GM10847 (cell line): Measurements from ENCODE around the gene C1orf185.

Experiments used
- POLR2A ChIP-seq: IDR thresholded peaks from 2 replicates; pipeline ENCODE4 v1.6.1; 2011; ENCODE audit not compliant: insufficient read length; ENCODE audit errors: extremely low read depth

Gene C1orf185

DNA sequence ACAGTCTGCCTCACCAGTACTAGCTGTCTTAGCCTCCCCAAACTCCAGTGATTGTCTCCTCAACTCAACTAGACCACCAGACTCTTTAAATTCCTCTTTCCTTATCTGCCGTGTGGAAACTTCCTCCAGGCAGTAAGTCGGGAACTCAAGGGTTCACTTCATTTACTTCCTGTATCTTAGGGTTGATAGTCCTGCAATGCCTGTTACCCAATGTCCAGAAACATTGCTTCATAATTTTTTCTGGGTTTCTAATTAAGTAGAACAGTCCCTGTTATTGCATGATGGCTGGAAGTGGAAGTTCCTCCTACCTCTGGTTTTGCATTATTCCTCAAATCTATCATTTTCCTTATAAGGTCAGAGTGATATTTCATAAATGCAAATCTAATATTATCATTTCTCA is 73.2 kb downstream of the C1orf185 start:
- TF ChIP-seq POLR2A: no peak

DNA sequence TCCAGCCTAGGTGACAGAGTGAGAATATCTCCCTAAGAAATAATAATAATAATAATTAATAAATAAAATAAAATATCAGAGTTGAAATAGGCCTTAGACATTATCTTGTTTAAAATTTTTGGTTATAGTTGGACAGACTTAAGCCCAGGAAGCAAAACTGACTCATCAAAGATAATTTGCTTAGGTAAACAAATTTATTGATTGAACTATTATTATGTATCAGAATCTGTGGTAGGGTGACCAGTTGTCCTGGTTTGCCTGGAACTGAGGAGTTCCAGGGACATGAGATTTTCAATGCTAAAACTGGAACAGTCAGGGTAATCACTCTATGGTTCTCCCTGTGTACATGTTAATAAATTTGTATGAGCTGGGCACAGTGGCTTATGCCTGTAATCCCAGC is 86.2 kb downstream of the C1orf185 start:
- TF ChIP-seq POLR2A: no peak

DNA sequence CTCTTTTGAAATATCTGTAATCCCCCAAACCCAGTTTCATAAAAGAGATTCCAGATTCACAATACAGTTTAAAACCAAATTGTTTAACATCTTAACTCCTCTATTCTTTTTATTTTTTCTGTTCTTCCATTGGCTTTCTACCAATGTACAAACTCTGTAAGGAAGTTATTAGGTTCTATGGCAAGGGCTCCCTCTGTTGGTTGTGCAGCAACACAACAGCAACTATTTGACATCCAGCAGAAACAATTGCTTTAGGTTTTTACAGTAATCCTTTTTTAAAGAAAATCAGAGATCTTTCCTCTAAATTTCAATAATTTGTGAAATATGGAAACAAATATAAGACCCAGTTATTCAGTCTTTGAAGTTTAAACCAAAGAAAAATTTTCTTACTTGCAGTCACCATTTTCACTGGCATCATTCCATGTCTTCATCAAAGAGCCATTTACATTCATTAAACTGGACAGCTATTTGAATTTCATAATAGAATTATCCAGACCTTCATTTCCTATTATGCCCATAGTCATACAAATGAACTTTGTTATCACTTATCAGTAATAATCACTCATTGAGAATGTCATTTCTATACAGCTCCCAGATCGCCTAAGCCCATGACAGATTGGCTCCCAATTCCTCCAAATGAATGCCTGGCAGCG is 87.5 kb downstream of the C1orf185 start:
- no peak for TF ChIP-seq POLR2A

DNA sequence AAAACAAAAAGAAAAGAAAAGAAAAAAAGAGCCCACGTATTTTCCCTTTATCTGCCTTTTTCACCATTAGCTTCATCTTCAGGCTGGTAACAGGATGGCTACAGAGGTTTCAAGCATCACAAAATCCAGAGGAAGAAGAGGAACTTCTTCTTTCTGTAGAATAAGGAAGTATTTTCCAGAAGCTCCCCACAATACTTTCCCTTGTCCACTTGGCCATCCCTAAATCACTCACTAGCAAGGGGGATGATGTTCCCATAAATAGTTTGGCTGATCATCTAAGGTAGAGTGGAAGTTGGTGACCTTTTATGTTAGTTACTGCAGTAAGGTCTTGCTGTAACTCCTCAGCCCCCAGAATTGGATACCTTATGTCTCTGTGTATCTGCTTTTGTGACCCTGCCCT is 88.9 kb downstream of the C1orf185 start:
- TF ChIP-seq POLR2A: no peak

DNA sequence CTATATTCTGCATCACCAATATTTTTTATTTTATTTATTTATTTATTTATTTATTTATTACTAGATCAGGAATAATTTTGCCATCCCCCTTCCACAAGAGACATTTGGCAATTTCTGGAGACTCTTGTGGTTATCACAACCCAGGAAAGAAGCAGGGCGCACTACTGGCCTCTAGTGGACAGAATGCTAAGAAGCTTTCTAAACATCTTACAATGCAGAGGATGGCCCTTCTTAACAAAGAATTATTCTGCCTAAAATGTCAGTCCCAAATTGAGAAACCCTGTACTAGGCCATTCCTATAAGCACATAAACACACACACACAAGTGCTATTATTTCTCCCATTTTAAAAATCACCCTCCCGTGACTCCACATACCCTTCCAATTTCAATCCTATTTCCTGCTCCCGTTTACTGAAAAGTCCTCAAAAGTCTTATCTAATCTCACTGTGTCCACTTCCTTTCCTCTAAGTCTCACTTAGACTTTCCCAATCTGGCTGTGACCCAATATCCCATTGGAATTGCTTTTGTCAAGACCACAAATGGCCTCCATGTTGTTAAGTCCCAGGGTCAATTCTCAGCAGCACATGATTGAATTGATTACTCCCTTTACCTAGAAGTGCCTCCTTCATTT is 90.3 kb downstream of the C1orf185 start:
- no peak for TF ChIP-seq POLR2A

DNA sequence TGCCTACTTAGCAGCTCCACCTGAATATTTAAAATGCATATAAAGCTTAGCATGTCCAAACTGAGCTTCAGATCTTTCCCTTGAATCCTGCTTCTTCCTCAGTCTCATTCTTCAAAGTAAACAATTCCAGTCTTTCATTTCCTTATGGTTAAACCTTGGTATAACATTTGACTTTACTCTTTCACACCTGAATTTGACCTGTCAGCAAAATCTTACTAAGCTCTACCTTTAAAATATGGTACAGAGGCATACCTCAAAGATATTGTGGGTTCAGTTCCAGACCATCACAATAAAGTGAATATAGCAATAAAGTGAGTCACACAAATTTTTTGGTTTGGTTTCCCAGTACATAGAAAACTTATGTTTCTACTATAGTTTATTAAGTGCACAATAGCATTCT is 91.5 kb downstream of the C1orf185 start:
- TF ChIP-seq POLR2A: no peak
